H54 (cell line): ENCODE results near the gene RAB8A.
"Not testable (repeated sequence)": the region's sequence is repeated elsewhere in the genome, so short reads cannot be mapped to it uniquely, and the experiment has no call there.

Source experiments
- DNase-seq: peaks from one replicate; pipeline ENCODE4 v3.0.0; 2011; ENCODE audit warnings: low spot score, mixed read lengths; ENCODE audit not compliant: insufficient read length
- FAIRE-seq: peaks from 3 replicates; lab custom pipeline; 2011; peaks lifted over from hg19 to GRCh38; lab: Jason Lieb, UNC
- POLR2A ChIP-seq: IDR thresholded peaks from 2 replicates; pipeline ENCODE4 v1.6.1; 2011; ENCODE audit warnings: low read depth, mild to moderate bottlenecking, low read length

Gene RAB8A

GRCh38 chr19:16112778-16113177 lies 1.1 kb downstream of the RAB8A start:
- no peak for TF ChIP-seq POLR2A

GRCh38 chr19:16113727-16114126 lies 2.0 kb downstream of the RAB8A start:
- no peak for DNase-seq
- TF ChIP-seq POLR2A, result no peak
- no peak for FAIRE-seq

More at GRCh38 chr19:16112778-16113177, 1.1 kb downstream of the RAB8A start:
- DNase-seq (no peak), FAIRE-seq (no peak)

GRCh38 chr19:16115301-16116039 lies 3.8 kb downstream of the RAB8A start:
- DNase-seq, result no peak
- no peak for TF ChIP-seq POLR2A
- FAIRE-seq, result no peak

GRCh38 chr19:16116067-16116466 lies 4.4 kb downstream of the RAB8A start:
- no peak for FAIRE-seq

GRCh38 chr19:16117594-16118033 lies 5.9 kb downstream of the RAB8A start:
- no peak for TF ChIP-seq POLR2A
- FAIRE-seq (no peak), DNase-seq (no peak)

More at GRCh38 chr19:16116067-16116466, 4.4 kb downstream of the RAB8A start:
- no peak for DNase-seq
- no peak for TF ChIP-seq POLR2A

- TF ChIP-seq POLR2A, result no peak
- no peak for DNase-seq
- FAIRE-seq, result no peak
Observed at GRCh38 chr19:16118489-16119033, 6.9 kb downstream of the RAB8A start.

GRCh38 chr19:16119075-16119857 lies 7.6 kb downstream of the RAB8A start:
- FAIRE-seq, DNase-seq: not testable (repeated sequence)

GRCh38 chr19:16121141-16121540 lies 9.5 kb downstream of the RAB8A start:
- FAIRE-seq (no peak), DNase-seq (no peak)
- TF ChIP-seq POLR2A, result no peak

GRCh38 chr19:16121967-16122366 lies 10.3 kb downstream of the RAB8A start:
- FAIRE-seq, result no peak
- DNase-seq, result no peak
- no peak for TF ChIP-seq POLR2A

GRCh38 chr19:16124953-16125352 lies 13.3 kb downstream of the RAB8A start:
- DNase-seq, result no peak
- no peak for FAIRE-seq
- no peak for TF ChIP-seq POLR2A

GRCh38 chr19:16125737-16126495 lies 14.2 kb downstream of the RAB8A start:
- TF ChIP-seq POLR2A, result no peak
- DNase-seq, result peak; percentile 51
- no peak for FAIRE-seq

- no peak for TF ChIP-seq POLR2A
- no peak for DNase-seq
- no peak for FAIRE-seq
Observed at GRCh38 chr19:16127080-16127479, 15.4 kb downstream of the RAB8A start.

GRCh38 chr19:16127776-16128371 lies 16.2 kb downstream of the RAB8A start:
- no peak for DNase-seq
- TF ChIP-seq POLR2A, result no peak
- FAIRE-seq, result no peak

GRCh38 chr19:16131648-16132047 lies 20.0 kb downstream of the RAB8A start:
- no peak for TF ChIP-seq POLR2A
- no peak for FAIRE-seq
- no peak for DNase-seq
